HG03575 (cell line): ENCODE measurements around the gene ZC3H18.

Experiments used
- ATAC-seq: cut with Tn5 transposase; IDR thresholded peaks from one replicate; pipeline ENCODE4 v1.9.1; 2021; ENCODE audit not compliant: unreplicated experiment, insufficient number of reproducible peaks, low FRiP score; ENCODE audit errors: extremely low read depth

Gene ZC3H18

DNA sequence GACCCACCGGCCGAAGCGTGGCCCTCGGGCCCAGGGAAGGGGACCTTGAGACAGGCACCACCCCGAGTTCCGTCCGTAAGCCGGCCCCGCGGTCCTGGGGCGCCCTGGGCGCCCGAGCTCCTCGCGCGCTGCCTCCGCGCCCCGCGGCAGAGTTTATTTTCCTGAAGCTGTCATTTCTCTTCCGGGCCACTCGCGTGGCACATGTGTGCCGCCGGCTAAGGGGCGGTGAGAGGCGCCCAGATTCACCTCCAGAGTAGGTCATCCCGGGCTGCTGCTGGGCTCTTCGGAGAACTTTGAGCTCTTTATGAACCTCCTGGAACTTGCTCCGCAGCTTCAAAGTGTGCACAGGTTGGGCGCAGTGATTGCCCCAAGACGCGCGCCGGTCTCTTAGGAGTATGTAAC, 489 bp downstream of the ZC3H18 start:
- no peak for ATAC-seq

DNA sequence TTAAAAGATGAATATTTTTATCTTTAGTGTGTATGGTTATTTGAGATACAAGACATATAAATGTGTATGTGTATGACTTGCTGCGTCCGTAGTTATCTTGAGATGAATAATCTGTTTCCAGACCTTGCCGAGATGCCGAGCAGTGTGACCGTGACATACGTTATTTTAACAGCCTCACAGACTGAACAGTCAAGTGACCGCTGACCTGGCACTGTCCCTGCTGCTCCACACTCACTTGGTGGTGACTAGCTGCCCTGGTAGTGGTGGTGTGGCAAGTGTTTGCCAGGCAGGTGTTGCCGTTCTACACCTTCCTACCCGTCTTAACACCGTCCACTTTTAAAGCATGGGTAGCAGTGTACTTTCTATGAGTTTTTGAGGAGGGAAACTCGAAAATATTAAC, 5.0 kb downstream of the ZC3H18 start:
- ATAC-seq: no peak

DNA sequence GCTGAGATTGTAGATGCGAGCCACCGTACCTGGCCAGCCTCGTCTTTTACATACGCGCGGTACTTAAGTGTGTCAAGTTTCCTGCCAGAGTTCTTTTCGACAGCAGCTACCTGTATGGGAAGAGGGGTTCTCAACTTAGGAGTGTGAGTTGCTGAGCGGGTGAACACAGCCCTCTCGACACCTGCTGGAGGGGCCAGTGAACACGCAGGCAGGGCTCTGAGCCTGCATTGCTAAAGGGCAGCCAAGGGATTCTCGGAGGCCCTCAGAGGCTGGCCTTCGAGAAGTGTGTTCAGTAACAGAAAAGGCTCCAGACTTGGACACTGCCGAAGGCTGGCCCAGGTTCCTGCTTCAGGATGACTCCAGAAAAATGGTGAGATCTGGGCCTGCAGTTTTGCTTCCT, 6.1 kb downstream of the ZC3H18 start:
- no peak for ATAC-seq

DNA sequence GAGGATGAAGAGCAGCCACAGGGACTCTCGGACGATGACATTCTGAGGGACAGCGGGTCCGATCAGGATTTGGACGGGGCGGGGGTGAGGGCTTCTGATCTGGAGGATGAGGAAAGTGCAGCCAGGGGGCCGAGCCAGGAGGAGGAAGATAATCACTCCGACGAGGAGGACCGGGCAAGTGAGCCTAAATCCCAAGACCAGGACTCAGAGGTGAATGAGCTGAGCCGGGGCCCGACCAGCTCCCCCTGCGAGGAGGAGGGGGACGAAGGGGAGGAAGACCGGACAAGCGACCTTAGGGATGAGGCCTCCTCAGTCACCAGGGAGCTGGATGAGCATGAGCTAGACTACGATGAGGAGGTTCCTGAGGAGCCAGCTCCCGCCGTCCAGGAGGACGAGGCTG, 7.0 kb downstream of the ZC3H18 start:
- ATAC-seq: no peak

DNA sequence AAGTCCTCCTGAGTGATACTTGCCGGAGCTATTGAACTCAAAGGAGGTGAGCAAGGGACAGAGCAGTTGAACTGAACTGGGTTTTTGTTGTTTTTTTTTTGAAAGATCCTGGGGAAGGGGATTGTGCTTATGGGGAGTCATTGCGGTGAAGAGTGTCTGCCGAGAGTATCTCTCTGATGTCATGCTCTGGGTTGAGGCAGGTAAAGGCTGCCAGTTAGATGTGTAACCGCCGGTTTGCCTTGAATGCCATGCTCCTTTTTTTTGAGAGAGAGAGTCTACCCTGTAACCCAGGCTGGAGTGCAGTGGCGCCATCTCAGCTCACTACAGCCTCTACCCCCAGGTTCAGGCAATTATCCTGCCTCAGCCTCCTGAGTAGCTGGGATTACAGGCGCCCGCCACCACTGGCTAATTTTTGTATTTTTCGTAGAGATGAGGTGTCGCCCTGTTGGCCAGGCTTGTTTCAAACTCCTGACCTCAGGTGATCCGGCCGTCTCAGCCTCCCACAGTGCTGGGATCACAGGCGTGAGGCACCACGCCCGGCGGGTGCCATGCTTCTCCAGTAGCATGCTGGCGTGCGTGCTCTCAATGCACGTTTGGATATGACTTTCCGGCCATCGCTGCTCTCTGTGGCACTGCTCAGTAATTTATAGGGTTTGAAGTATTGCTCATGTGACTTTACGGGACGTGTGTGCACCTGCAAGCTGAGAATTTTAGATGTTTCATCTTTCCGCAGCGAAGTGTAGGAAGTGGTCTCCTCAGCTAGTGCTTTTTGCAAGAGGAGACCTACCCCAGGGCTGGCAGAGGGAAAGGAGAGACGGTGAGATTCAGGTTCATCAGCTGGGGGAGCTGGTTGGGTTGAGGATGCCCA, 8.5 kb downstream of the ZC3H18 start:
- no peak for ATAC-seq

DNA sequence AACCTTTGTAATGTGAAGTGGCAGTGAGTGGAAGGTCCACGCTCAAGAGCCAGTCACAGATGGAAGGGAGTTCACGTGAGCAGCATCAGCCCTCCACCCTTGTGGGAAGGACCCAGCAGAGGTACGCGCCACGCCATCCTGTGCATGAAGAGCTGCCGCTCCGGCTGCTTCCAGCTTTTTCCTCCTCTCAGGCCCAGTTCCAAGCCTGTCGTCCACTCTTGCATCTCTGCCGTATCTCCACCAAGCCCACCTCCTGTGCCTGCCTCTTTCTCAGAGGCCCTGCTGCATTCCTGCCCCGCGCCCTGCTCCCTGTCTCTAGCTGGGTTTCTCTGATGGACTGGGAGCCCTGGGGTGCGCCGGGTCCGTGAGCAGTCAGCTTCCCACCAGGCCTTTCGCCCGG, 10.2 kb downstream of the ZC3H18 start:
- no peak for ATAC-seq

DNA sequence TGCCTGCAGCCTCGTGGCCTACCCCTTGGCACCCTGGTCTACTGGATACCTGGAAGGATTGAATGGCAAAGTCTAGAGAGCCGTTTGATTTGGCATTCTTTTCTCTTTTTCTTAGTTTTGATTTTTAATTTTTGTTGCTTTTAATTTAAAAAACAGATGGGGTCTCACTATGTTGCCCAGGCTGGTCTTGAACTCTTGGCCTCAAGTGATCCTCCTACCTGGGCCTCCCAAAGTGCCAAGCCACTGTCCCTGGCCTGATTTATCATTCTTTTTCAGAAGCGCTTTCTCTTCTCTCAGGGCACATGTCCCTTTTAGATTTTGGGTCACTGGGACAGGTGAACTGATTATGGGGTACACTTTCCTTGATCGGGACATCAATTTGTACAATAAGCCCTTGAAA, 10.8 kb downstream of the ZC3H18 start:
- no peak for ATAC-seq

DNA sequence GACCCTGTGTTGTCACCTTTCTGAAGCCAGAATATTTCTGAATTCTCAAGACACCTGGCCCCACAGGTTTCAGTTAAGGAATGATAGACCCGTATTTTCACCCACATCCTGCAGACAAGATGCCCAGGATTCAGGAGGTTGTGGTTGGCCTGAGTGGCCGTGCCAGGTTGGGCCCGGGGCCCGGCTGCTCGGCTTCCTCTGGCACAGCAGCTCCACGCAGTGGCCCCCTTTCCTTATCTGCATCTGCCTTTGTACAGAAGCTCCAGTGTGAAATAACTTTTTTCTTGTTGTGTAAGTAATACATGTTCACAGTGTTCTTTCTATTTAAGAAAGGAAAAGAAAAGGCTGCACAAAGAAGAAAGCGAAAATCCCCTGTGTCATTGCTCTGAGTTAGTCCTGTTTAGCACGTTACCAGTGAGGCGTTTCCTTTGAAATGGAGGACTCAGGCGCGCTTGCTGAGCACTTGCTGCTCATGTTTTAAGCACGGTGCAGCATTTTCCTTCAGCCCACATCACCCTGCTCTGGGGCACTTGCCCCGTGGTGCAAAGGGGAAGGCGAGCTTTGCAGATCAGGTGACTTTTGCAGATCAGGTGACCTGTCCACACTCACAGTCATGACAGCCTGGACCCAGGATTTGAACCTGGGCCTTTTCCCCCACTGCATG, 12.8 kb downstream of the ZC3H18 start:
- no peak for ATAC-seq

DNA sequence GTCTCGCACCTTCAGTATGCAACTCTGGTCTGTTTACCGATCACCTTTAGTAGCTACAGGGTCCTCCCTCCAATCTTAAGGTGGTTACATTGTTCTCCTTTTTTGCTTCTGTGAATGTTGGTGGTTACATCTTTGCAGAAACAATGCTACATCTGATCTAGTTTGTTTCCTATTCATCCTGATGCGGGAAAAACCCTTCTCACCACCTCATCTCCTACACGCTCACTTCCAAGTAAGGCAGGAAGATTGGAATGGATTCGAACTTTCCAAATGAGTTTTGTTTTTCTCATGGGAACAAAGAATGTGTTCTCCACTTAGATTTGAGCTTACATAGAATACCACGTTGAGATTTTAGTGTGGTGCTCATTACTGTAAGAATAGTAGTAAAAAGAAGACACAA, 14.5 kb downstream of the ZC3H18 start:
- no peak for ATAC-seq

DNA sequence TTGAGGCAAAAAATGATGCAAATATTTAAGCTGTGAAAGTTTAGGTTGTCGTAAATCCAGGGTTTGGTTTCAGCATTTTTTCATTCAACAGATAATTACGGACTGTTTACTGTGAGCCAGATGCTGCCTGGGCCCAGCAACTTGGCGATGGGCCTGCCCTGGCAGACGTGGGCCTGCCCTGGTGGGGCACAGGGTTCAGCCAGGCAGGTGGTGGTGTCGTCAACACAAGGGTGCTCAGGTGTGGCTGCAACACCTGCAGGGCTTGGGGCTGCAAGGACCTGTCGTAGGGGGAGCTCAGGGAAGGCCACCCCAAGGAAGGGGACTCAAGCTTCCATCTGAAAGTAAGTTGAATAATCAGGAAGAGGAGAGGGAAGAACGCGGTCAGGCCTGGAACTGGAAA, 15.1 kb downstream of the ZC3H18 start:
- ATAC-seq: no peak

DNA sequence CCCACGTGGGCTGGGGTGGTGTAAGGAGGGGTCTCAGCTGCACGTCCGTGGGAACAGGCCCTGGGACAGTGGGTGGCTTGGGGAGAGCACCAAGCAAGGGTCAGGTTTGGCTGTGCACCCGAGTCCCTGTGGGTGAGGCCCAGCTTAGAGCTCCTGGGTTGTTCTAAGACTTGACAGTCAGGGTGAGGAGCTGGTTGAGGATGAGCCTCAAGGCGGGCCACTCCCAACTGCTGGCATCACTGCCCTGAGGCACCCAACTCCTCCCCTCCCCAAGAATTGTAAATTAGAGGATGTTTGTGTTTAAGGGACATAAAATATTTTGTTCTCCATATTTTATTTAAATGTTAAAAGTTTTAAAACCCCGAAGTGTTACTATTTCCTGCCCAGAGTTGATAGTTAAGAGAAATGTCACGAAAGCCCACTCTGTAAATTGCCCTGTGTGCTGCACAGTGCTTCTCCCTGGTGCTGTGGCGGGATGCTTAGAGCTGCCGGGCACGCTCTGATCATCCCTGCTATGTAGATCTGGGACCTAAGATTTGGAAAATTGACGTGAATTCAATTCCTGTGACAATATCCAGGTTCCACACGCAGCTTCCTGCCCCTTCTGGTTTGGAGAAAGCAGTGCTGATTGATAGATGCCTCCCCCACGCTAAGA, 15.9 kb downstream of the ZC3H18 start:
- no peak for ATAC-seq

DNA sequence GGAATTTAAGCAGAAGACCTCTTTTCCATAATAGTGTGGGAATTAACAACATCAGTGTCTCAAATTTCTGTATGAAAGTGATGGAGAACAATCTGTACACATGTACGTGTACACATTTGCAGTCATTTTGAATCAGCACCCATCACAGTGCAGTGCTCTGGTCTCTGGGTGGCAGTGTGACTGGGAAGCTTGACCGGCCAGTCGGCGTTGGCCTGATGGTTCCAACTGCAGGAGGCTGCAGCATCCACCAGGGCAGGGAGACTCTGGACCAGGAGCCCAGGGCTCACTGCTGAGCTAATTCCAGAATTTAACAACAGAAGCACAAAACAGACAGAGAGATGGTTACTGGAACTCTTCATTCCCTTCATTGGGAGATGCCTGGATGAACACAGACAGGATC, 17.9 kb downstream of the ZC3H18 start:
- ATAC-seq: no peak

DNA sequence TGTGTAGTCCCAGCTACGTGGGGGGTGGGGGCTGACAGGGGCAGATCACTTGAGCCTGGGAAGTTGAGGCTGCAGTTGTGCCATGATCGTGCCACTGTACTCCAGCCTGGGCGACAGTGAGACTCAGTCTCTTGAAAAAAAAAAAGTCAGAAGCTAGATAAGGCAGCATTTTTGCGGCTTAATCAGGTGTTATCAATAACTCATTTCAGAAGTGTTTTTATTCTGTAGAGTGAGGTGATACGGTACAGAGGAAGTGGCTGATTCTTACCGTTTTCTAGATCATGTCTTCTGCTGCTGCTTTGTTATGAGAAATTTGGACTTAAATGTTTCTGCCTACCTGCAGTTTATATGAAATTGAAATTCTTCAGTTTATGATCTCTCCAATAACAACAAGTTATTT, 18.6 kb downstream of the ZC3H18 start:
- no peak for ATAC-seq

DNA sequence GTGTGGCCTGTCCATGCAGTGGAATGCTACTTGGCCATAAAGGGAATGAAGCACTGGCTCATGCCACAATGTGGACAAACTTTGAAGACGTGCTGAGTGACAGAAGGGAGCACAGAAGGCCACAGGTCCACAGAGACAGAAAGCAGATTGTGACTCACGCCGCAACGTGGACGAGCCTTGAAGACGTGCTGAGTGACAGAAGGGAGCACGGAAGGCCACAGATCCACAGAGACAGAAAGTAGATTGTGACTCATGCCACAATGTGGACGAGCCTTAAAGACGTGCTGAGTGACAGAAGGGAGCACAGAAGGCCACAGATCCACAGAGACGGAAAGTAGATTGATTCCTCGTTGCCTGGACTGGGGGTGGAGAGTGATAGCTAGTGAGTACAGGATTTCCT, 19.2 kb downstream of the ZC3H18 start:
- ATAC-seq: no peak

DNA sequence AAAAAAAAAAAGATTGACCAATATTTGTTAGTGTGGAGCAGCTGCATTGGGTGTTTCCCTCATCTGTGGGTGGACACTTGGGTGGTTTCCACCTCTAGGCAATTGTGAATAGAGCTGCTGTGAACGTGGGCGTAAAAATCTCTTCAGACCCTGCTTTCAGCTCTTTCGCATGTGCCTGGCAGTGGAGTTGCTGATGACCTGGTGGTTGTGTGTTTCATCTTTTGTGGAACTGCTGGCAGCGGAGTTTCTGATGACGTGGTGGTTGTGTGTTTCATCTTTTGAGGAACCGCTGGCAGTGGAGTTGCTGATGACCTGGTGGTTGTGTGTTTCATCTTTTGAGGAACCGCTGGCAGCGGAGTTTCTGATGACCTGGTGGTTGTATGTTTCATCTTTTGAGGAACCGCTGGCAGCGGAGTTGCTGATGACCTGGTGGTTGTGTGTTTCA, 21.4 kb downstream of the ZC3H18 start:
- ATAC-seq: no peak

DNA sequence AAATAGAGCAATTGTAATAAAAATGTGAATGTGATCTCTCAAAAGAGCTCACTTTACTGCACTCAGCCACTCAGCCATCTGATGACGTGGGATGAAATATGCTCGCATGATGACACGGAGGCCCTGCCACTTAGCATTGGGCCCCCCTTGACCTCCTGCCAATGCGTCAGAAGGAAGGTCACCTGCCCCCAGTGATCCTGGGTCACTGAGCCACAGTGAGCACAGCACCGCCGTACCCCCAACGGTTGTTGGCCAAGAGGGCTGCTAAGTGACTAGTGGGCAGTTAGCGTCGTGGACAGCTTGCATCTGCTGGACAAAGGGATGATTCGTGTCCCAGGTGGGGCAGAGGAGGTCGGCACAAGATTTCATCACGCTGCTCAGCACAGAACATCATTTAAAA, 22.9 kb downstream of the ZC3H18 start:
- no peak for ATAC-seq

DNA sequence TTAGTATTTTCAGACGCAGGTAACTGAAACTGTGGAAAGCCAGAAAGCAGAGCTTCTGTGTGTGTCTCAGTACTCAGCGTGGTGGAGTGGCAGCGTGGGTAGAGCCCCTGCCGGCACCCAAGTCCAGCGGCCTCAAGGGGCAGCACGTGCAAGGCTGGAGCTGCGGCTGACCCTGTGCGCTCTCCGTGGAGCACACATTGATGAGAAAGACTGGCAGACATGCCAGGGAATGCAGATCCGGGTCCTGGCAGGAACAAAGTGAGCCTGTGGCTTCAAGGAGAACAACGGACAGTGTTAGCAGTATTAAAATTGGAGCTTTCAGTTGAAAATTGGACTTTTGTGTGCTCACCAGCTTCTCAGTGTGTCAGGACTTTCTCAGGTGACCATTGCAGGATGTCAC, 23.3 kb downstream of the ZC3H18 start:
- ATAC-seq: no peak

DNA sequence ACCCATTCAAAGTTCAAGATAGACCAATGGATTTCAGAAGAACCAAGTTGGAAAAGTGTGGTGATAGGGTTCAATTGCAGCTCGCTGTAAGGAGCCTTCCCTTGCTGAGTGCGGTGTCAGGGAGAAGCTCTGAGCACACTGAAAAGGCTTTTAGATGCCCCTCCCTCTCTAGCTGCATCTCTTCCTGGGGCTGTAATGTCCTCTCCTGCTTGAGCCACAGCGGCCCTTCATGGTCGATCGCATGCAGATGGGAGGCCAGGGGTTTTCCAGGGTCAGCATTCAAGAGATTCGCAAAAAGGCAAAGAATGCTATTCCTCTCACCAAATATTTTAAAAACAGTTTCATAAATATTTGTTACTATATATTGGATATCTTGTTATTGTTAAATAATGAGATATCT, 23.7 kb downstream of the ZC3H18 start:
- no peak for ATAC-seq

DNA sequence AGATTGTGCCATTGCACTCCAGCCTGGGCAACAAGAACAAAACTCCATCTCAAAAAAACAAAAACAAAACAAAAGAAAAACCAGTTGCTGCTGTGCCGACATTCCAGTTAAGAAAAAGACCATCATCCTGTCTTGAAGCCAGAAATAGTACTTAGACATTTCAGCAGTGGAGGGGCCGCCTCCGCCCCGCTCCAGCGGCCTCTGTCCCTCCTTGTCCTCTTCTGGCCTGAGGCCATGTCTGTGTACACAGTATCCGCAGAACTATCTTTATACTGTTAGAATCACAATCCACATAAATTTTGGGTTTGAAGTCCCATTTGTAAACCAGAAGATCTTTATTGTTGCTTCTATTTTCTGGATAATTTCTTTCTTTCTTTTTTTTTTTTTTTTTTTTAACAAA, 24.9 kb downstream of the ZC3H18 start:
- no peak for ATAC-seq

DNA sequence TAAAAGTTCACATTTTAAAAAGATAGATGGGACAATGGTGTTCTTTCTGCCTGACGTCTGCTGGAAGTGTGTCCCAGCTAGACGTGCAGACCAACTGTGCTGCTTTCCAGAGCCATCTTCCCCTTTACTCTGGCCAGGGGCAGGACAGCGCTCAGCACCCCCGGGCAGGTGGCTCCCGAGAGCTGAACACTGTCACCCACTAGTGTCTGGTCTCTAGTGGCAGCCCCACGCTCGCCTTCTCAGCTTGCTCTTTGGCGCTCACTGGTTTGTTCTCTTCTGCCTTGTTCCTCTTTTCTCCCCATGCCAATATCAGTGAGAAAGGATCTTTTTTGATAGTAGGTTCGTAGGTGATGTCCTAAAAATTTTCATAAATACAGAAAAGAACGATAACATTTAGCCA, 25.7 kb downstream of the ZC3H18 start:
- ATAC-seq: no peak
